HG03520 (cell line): Measurements from ENCODE around the gene APOL4.
"Not testable (repeated sequence)": the region's sequence is repeated elsewhere in the genome, so short reads cannot be mapped to it uniquely, and the experiment has no call there.

Source experiments
- ATAC-seq: cut with Tn5 transposase; IDR thresholded peaks from one replicate; pipeline ENCODE4 v1.9.1; 2021; ENCODE audit warnings: mild to moderate bottlenecking, moderate library complexity; ENCODE audit not compliant: unreplicated experiment

Gene APOL4

DNA sequence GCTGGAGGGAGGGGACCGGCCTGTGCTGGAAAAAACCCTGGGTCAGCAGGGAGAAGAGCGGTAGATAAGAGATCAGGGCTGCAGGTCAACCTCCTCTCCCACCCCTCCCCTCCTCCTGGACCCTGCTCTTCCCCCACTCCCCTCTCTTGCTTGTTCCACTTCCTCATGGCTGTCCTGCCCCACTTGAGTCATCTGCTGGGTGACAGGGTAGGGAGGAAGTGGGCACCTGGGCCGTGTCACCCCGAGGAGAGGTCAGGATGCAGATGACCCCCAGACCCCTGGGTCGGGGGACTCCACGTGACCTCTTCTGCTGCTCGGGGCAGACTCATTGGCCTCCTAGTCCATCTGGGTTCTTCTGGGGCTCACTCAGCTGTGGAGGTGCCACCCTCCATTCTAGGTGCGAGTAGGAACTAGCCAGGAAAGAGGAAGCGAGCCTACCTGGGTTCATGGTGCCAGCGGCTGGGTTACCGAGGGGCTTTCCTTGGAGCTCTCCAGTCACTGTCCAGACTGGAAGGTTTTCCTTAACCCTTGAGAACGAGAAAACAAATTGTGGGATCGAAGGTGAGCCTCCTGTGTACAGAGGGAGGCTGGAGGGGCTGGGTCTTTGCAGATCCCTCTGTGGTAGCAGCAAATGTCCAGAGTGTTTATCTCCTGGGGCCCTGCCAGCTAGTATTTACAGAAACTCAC is 31.2 kb upstream of the APOL4 start:
- ATAC-seq: no peak

DNA sequence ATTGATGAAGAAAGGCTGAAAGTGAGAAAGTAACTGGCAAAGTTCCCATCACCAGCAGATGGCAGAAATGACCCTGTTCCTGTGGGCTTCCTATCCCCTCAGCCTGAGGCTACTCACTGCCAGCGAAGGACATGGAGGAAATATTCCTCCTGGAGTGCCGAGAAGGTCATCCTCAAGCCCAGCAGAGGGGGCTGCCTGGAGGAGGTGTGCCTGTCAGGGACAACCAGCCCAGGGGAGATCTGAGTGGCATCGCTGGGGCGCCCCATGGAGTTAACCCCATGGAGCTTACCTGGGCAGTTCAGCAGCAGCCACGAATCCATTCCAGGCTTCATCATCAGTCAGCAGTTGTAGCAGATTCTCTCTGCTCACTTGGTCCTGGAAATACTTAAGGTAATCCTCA is 29.4 kb upstream of the APOL4 start:
- ATAC-seq: not testable (repeated sequence)

DNA sequence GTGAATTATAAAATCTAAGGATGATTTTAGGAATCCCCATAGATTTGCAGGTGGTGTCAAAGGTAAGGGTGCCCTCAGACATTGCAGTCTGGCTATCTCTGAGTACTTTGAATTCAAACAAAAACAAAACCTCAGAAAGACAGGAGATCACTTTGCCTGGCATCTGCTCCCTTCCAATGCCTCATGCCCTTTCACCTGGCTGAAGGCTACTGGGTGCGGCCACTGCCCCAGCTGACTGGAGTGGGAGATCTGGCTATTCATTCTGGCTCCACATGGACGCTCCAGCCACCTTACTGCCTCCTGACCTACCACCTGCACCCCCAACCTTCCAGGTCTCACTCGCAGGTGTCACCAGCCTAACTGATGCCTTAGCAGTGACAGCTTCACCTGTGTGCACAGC is 28.0 kb upstream of the APOL4 start:
- ATAC-seq: not testable (repeated sequence)

DNA sequence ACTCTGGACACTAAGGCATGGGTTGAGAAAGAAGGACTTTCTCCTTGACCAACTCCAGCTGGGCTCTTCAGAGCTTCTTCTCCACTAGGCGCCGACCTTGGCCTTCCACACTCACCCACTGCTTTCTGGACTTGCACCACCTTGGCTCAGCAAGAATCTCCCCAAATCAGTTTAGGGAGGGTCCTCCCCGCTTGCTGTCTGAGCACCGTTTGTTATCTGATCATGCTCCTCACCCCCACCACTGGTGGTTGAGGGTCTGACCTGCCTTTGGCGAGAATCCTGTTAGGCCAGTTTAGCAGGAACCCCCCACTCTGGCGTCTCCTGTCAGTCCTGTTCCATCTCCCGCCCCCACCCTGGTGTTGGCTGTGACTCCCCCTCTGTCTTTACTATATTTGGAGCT is 27.3 kb upstream of the APOL4 start:
- no peak for ATAC-seq

- ATAC-seq: not testable (repeated sequence)
These were observed 26.8 kb upstream of the APOL4 start for GRCh38 chr22:36228369-36228768.

- ATAC-seq: no peak
These were observed 26.2 kb upstream of the APOL4 start for GRCh38 chr22:36227806-36228205.

- no peak for ATAC-seq
These were observed 25.8 kb upstream of the APOL4 start for GRCh38 chr22:36227396-36227795.

GRCh38 chr22:36226189-36226588 is 24.6 kb upstream of the APOL4 start:
- ATAC-seq: no peak

DNA sequence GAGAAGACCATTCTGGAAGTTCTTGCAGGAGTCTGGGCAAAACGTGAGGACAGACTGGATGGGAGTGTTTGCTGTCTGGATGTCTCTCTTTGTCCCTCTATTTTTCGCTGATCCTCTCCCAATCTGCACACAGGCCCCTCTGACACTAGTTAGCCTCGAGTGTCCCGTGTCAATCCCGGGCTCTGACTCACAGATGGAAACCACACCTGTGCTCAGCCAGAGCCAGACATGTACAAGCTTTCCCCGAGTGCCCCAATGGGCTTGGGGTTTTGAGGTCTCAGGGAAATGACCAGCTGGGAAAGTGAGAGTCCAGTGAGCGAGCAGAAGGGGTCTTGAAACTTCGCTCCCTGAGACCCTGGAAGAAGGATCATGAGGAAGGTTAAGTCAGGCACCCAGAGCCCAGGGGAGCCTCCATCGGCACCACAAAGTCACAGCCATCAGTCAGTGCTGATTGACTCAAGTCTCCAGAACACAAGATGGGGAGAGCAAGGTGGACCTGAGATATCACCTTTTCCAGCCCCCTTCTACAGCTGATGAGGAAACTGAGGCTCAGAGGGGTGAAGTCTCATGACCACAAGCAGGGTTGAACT is 23.8 kb upstream of the APOL4 start:
- no peak for ATAC-seq

DNA sequence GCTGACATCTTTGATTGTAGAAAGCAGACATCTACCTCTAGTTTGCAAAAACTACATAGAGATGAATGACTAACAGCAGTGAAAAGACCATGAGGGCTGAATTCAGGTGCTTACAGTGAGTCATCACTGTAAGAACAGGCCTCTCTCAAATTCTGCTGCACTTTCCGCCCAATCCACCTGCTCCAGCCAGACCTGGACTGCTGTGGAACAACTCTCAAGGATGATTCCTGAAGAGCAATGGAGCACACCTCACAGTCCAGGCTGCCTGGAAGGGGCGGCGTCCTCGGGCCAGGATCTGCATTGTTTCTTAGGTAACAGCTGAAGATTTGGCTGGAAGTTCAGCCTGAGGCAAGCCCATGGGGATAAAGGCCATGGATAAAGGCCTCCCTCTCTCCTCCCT is 22.6 kb upstream of the APOL4 start:
- ATAC-seq: no peak

DNA sequence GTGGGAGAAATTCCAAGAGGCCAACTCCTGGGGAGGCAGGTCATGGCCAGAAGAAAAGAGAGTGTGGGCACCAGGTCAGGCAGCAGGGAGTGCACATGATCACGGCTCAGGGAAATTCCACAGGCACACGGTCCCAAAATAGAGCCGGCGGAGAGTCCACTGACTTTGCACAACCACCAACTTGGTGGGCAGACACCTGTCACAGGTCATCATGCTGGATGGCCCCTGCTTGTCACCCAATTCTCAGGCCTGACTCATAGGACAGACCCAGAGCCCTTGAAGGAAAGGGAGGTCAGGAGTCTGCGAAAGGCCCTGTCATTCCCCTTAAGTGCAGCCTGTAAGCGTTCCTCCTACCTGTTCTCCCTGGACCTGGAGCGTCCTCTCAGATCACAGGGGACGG is 21.9 kb upstream of the APOL4 start:
- ATAC-seq: no peak

DNA sequence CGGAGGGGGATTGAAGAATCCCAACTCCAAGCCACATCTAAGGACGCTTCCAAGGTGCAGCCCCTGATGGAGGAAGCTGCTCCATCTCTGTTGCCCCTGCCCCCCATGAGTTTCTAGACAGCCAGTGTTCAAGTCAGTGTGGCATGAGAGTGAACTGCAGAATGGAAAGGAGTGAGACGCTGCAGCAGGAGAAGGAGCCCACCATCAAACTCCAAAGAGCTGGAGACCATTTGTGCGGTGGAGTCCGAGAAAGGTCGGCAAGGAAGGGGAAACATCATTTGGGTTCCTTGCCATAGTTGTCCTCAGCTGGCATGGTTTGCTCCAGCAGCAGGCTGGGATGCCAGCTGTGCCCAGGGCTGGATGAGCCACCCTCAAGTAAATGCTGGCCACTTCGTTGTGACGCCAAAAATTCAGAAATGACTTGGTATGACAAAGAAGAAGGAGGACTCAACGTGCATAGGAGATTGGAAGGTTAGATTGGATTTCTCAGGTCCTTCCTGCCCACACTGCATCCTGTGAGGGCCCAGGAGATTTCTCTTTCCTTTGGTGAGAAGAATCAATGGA is 21.4 kb upstream of the APOL4 start:
- no peak for ATAC-seq

GRCh38 chr22:36221799-36222751 is 20.5 kb upstream of the APOL4 start:
- no peak for ATAC-seq

DNA sequence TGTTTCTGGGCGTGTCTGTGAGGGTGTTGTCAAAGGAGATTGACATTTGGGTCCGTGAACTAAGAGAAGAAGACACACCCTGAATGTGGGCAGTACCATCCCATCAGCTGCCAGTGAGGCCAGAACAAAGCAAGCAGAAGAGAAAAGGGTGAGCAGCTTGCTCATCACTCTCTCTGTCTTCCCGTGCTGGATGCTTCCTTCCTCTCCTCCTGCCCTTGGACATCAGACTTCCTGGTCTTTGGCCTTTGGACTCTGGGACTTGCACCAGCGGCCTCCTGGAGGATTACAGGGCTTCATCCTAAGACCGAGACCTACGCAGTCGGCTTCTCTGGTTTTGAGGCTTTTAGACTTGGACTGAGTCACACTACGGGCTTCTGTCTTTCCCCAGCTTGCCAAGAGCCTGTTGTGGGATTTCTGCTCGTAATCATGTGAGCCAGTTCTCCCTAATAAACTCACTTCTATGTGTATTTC is 18.9 kb upstream of the APOL4 start:
- no peak for ATAC-seq

DNA sequence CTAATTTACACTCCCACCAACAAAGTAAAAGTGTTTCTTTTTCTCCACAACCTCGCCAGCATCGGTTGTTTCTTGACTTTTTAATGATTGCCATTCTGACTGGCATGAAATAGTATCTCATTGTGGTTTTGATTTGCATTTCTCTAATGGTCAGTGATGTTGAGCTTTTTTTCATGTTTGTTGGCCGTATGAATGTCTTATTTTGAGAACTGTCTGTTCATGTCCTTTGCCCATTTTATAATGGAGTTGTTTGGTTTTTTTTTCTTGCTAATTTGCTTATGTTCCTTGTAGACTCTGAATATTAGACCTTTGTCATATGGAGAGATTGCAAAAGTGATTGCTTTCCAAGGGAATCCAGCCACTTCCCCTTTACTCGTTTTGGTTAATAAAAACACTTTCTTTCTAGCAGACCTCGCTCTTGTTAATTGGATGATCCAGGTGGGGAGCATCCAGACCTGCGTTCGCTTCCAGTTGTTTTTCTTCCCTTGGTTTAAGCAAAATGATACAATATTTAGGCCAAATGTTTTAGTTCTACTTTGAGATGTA is 17.1 kb upstream of the APOL4 start:
- no peak for ATAC-seq

DNA sequence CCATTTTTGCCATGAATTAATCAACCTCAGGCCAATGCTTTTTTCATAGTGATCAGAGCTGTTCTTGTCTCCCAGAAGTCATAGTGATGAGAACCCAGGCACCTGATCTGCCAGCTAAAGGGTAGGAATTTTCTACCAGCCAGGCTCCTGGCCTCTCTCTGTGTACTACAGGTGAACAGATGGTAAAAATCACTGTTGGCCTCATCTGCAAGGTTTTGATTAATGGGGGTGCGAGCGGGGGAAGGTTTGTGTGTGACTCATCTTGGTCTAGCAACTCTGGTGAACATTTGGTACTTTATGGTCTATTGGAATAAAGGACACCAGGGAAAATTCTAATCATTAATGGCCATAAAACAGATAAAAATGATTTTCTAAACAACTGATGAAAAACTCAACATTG is 14.4 kb upstream of the APOL4 start:
- ATAC-seq: no peak

GRCh38 chr22:36213586-36213985 is 12.0 kb upstream of the APOL4 start:
- no peak for ATAC-seq

DNA sequence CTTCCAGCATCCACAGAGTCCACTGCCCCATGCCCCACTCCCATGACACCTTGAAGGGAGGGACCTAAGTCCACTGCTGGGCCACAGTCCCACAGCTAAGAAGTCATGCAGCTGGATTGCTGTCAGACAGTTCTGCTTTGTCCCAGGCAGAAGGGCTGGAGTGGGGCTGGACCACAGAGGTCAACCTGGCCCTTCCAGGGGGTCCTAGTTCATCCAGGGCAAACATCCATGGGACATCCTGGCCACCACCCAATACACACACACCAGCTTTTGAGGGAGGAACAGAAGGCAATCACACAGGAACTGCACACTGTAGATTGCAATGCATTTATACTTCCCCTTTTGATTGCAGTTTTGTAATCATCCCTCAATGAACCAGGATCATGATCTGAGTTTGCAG is 11.3 kb upstream of the APOL4 start:
- no peak for ATAC-seq

GRCh38 chr22:36211237-36211861 is 9.7 kb upstream of the APOL4 start:
- no peak for ATAC-seq

DNA sequence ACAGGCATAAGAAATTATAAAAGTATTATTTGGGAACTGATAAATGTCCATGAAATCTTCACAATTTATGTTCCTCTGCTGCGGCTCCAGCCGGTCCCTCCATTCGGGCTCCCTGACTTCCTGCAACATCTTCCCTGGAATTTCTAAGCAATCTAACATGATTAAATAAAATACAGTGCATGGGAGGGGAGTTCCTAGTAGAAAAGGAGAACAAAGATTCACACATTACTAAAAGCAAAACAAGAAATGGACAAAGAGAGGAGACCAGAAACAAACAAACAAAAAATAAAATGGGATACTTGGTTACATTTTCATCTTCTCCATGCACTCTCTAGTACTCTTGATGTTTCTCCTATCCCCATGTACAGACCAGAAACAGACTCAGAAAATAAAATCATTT is 8.6 kb upstream of the APOL4 start:
- no peak for ATAC-seq

- not testable (repeated sequence) for ATAC-seq
These were observed 7.9 kb upstream of the APOL4 start for GRCh38 chr22:36209488-36209908.
